BJ (cell line): ENCODE results near the gene AGMAT. TPM values are rescaled to one million over a fixed set of nuclear protein-coding genes. Genes with fewer than 3 reads are reported as not detected.

Experiments
- CTCF ChIA-PET: fragments of 350-600 bp; formaldehyde crosslinking; extraction: SDS; loops from one replicate; lab custom pipeline; 2021; ENCODE audit warnings: antibody characterized with exemption, inconsistent platforms; lab: Yijun Ruan, JAX
- POLR2A ChIA-PET: fragments of 300-600 bp; sonication (Branson Sonifier 250); formaldehyde crosslinking; extraction: SDS; loops from one replicate; lab custom pipeline; 2021; ENCODE audit warnings: antibody characterized with exemption; lab: Charles Lee
- DNase-seq: peaks from one replicate; pipeline ENCODE4 v3.0.0-alpha.2; 2011; ENCODE audit warnings: low read depth
- H3K27me3 ChIP-seq: 2 replicates; pipeline ENCODE4 v1.6.0; 2011; ENCODE audit warnings: low read length; ENCODE audit not compliant: control insufficient read depth, insufficient read depth
- H3K36me3 ChIP-seq: 2 replicates; pipeline ENCODE4 v1.5.1; 2011; ENCODE audit warnings: low read length; ENCODE audit not compliant: control insufficient read depth, insufficient read depth
- H3K4me3 ChIP-seq: 2 replicates; pipeline ENCODE4 v1.5.1; 2011; ENCODE audit warnings: low read depth, mild to moderate bottlenecking, control low read depth, low read length
- polyA plus RNA-seq: library from polyadenylated mRNA; depleted of rRNA; stranded (reverse); fragments of >200 nt; gene quantifications from 2 replicates; pipeline ENCODE4 v1.2.3, GENCODE V29; 2011
- TF ChIP-seq, protein P1 (sequence below): IDR thresholded peaks from 2 replicates; pipeline ENCODE4 v1.5.1; 2011; ENCODE audit warnings: low read depth, mild to moderate bottlenecking, control low read depth, inconsistent platforms, low read length, moderate library complexity; ENCODE audit not compliant: insufficient read depth

The AGMAT gene
- polyA plus RNA-seq, 1 experiment: 1.1 TPM

- DNase-seq: no peak
- POLR2A ChIA-PET: no interaction called here
- CTCF ChIA-PET: interaction anchor here (0.8 to 1.1 kb wide), 2 partner anchors 12 to 195 kb away, joined by 3 to 4 read pairs; no protein-coding TSS in a partner anchor
- Histone ChIP-seq H3K36me3 (peaks cover 8% of the 10 kb centered on the region), H3K4me3 (no peak overlapping the region), H3K27me3 (no peaks in the 10 kb centered on the region)
- TF ChIP-seq, protein P1, sequence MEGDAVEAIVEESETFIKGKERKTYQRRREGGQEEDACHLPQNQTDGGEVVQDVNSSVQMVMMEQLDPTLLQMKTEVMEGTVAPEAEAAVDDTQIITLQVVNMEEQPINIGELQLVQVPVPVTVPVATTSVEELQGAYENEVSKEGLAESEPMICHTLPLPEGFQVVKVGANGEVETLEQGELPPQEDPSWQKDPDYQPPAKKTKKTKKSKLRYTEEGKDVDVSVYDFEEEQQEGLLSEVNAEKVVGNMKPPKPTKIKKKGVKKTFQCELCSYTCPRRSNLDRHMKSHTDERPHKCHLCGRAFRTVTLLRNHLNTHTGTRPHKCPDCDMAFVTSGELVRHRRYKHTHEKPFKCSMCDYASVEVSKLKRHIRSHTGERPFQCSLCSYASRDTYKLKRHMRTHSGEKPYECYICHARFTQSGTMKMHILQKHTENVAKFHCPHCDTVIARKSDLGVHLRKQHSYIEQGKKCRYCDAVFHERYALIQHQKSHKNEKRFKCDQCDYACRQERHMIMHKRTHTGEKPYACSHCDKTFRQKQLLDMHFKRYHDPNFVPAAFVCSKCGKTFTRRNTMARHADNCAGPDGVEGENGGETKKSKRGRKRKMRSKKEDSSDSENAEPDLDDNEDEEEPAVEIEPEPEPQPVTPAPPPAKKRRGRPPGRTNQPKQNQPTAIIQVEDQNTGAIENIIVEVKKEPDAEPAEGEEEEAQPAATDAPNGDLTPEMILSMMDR: no peak
Observed at GRCh38 chr1:15546641-15547040, 38.2 kb downstream of the AGMAT start.

DNA sequence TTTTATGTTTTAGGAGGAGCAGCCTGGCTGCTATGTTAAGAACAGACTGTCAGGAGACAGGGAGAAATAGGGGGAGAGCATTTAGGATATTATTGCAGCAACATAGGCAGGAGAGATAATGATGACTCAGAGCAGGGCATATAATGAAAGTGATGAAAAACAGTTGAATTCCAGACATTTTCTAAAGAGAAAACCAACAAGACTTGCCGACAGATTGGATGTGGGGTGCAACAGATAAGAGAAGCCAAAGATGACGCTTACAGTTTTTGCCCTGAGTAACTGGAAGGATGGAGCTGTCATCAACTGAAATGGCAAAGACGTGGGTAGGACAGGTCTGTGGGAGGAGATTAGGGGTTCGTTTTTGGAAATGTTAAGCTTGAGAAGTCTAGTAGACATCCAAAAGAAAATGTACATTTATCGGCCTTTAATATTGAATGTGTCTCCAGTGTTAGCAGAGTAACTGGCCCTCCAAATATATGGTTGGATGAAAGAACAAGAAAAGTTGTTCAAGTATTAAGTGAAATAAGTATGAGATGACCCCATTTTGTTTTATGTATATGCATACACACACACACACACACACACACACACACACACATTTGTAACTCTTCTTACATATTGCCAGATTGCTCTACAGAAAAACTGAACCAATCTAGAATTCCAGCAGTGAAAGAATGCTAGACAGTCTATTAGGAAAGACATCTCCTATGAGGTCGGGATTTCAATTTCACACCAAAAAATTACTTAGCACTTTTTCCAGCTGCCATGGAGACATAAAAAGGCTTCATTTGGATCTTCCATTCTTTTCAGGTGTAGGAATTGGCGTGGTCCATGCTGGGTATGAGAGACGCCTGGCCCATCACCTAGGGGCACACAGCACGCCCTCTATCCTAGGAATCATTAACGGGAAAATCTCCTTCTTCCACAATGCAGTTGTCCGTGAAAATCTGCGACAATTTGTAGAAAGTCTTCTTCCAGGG lies 41.0 kb downstream of the AGMAT start:
- TF ChIP-seq, protein P1: no peak
- Histone ChIP-seq H3K4me3 (no peak overlapping the region), H3K27me3 (no peaks in the 10 kb centered on the region), H3K36me3 (peaks cover 14% of the 10 kb centered on the region)
- CTCF ChIA-PET: no interaction called here
- DNase-seq: no peak
- POLR2A ChIA-PET: no interaction called here

GRCh38 chr1:15543251-15543588 lies 41.6 kb downstream of the AGMAT start:
- no peak for DNase-seq
- TF ChIP-seq, protein P1: no peak
- Histone ChIP-seq H3K4me3 (no peak overlapping the region), H3K27me3 (no peaks in the 10 kb centered on the region), H3K36me3 (peaks cover 14% of the 10 kb centered on the region)
- ChIA-PET POLR2A (no interaction called here), CTCF (no interaction called here)

GRCh38 chr1:15542388-15543250 lies 42.2 kb downstream of the AGMAT start:
- H3K36me3 ChIP-seq: peaks cover 12% of the 10 kb centered on the region
- TF ChIP-seq, protein P1: no peak
- CTCF ChIA-PET: interaction anchor here (0.6 kb wide), 1 partner anchor 15 kb away, joined by 3 read pairs; no protein-coding TSS in a partner anchor
- no peak for DNase-seq
- H3K27me3 ChIP-seq: no peaks in the 10 kb centered on the region
- no peak overlapping the region for H3K4me3 ChIP-seq
- POLR2A ChIA-PET: no interaction called here
